ENCODE data around the gene ARG2.

Gene ARG2

GRCh38 chr14:67680121-67680602, 60.4 kb downstream of the ARG2 start:
- DNase-seq (ENCODE audit: low read depth in 2 of 3, low spot score in 2 of 3) = no peak

DNA sequence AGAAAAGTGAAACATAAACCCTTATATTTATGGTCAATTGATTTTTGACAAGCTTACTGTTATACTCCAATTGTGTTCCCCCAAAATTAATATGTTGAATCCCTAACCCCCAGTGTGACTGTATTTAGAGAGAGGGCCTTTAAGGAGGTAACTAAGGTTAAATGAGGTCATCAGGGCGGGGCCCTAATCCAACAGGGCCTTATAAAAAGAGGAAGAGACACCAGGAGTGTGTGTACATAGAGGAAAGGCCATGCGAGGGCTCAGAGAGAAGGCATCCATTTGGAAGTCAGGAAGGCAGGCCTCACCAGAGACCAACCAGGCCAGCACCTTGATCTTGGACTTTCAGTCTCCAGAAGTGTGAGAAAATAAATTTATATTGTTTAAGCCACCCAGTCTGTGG, 61.2 kb downstream of the ARG2 start:
- DNase-seq (ENCODE audit: low read depth in 2 of 3, low spot score in 2 of 3) = no peak

DNA sequence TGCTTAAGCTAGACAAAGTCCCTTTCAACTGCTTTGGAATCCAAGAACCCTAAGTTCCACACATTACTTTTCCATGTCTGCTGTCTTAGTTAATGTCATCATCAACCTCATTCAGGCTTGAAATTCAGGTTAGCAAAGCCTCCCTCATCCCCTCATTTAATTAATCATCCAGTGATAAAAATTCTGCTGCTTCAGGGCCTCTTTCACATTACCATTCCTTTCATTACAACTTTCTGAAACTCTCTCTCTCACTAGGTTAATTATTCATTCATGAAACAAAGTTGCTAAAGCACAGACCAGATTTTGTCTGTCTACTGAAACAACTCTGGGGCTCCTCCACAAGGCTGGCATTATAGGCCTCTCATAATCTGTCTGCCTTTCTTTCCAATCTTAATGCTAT, 64.1 kb downstream of the ARG2 start:
- no peak for DNase-seq (ENCODE audit: low read depth in 2 of 3, low spot score in 2 of 3)

DNA sequence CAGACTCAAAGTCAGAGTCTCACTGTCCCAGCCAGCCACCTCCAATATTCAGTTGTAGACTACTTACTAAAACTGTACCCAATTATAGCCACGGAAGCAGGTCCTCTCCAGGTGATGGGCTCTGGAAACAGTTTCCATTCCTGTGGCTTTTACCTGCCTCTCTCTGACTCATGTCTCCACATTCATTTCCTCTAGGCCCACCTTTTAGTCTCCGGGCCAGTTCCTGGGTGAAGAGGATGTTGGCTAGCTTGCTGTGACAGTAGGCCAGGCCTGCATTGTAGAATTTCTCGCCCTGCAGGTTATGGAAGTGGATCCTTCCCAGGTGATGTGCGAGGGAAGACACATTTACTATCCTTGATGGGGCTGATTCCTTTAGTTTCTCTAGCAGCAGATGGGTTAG, 70.3 kb downstream of the ARG2 start:
- no peak for DNase-seq (ENCODE audit: low read depth in 2 of 3, low spot score in 2 of 3)

- peak; percentile 39 to 49 (median 48) for DNase-seq (ENCODE audit: low read depth in 2 of 3, low spot score in 2 of 3)
Observed at GRCh38 chr14:67694791-67695393, 75.2 kb downstream of the ARG2 start.

DNA sequence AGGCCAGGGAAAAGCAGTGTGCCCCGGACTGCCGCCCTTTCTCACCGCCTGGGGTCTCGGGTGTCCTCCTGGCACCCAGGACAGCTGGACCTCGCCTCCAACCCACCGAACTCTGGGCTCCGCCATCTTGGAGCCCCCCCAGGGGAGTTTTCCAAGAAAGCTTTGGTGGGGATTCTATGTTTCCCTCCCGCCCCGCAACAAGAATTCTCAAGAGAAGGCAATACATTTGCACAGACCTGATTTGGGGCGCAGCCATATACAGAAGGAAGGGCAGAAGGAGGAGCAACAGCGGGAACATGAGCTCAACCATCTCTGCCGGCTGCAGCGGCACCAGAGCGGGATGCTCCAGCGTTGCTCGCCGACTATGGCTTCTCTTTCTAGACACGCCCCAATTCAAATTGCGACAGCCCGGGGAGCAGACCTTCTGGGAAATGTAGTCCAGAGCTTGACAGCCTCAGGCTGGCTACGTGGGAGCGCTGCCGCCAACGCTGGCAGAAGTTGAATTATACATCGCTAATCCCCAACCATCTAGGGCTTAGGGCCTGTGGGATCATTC, 75.8 kb downstream of the ARG2 start, which contains the start of gene RDH11:
TSS of gene RDH11 (minus strand) at position 371 of the 556 bp plus-strand sequence. CDS start at position 310, 61 bp downstream.
- DNase-seq (ENCODE audit: low read depth in 2 of 3, low spot score in 2 of 3) = peak; percentile 43 to 58 (median 53)

- no peak for DNase-seq (ENCODE audit: low read depth in 2 of 3, low spot score in 2 of 3)
Observed at GRCh38 chr14:67697006-67697405, 77.3 kb downstream of the ARG2 start.

DNA sequence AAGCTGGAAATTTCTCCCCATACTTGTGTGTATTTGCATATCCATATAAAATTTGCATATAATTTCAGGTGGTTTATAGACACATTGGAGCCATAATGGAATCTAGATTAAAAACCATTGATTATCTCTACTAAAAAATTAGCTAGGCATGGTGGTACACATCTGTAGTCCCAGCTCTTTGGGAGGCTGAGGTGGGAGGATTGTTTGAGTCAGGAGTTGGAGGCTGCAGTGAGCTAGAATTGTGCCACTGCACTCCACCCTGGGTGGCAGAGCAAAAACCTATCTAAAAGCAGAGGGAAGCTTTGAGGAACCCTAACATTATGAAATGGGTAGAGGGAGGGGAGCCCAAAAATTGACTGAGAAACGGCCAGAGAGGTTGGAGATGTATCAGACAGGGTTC, 78.5 kb downstream of the ARG2 start:
- no peak for DNase-seq (ENCODE audit: low read depth in 2 of 3, low spot score in 2 of 3)
